ENCODE data around the gene PI4K2B.
"Not testable (repeated sequence)": the region's sequence is repeated elsewhere in the genome, so short reads cannot be mapped to it uniquely, and the experiment has no call there.

DNA sequence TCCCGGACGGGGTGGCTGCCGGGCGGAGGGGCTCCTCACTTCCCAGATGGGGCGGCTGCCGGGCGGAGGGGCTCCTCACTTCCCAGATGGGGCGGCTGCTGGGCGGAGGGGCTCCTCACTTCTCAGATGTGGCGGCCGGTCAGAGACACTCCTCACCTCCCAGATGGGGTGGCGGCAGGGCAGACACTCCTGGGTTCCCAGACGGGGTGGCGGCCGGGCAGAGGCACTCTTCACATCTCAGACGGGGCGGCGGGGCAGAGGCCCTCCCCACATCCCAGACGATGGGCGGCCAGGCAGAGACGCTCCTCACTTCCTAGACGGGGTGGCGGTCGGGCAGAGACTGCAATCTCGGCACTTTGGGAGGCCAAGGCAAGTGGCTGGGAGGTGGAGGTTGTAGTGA, 15.7 kb downstream of the PI4K2B start:
- not testable (repeated sequence) for TF ChIP-seq POLR2AphosphoS5 (IDR thresholded peaks at IDR 0.05; ENCODE audit: low read depth, low read length); CHD2 (IDR thresholded peaks at IDR 0.05; ENCODE audit: low read length); CEBPB (IDR thresholded peaks at IDR 0.05; ENCODE audit: low read depth, low read length); TCF12 (IDR thresholded peaks at IDR 0.05; ENCODE audit: low read depth, low read length); BACH1 (IDR thresholded peaks at IDR 0.05; ENCODE audit: low read length)
- TF ChIP-seq, protein P1, sequence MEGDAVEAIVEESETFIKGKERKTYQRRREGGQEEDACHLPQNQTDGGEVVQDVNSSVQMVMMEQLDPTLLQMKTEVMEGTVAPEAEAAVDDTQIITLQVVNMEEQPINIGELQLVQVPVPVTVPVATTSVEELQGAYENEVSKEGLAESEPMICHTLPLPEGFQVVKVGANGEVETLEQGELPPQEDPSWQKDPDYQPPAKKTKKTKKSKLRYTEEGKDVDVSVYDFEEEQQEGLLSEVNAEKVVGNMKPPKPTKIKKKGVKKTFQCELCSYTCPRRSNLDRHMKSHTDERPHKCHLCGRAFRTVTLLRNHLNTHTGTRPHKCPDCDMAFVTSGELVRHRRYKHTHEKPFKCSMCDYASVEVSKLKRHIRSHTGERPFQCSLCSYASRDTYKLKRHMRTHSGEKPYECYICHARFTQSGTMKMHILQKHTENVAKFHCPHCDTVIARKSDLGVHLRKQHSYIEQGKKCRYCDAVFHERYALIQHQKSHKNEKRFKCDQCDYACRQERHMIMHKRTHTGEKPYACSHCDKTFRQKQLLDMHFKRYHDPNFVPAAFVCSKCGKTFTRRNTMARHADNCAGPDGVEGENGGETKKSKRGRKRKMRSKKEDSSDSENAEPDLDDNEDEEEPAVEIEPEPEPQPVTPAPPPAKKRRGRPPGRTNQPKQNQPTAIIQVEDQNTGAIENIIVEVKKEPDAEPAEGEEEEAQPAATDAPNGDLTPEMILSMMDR (IDR thresholded peaks at IDR 0.05; ENCODE audit: control extremely low read depth in 1 of 3, insufficient read depth in 1 of 3, low read depth in 1 of 3, low read length in 3 of 3) = not testable (repeated sequence)
- TF ChIP-seq, protein P2, sequence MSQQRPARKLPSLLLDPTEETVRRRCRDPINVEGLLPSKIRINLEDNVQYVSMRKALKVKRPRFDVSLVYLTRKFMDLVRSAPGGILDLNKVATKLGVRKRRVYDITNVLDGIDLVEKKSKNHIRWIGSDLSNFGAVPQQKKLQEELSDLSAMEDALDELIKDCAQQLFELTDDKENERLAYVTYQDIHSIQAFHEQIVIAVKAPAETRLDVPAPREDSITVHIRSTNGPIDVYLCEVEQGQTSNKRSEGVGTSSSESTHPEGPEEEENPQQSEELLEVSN (IDR thresholded peaks at IDR 0.05) = not testable (repeated sequence)

Data from H1 (cell line).